KMS-11 (cell line): ENCODE results near the gene CCDC63.

Source experiments
- H2AFZ ChIP-seq: fragments of 200-600 bp; sonication (generic); 2 replicates; pipeline ENCODE4 v1.6.1; 2016; ENCODE audit warnings: antibody characterized with exemption, mixed run types, low read depth
- H3K27ac ChIP-seq: fragments of 200-600 bp; sonication (generic); 2 replicates; pipeline ENCODE4 v1.6.1; 2016; ENCODE audit warnings: mild to moderate bottlenecking, mixed run types
- H3K27me3 ChIP-seq: fragments of 200-600 bp; sonication (generic); 2 replicates; pipeline ENCODE4 v1.6.1; 2017; ENCODE audit warnings: mild to moderate bottlenecking, low read depth, mixed run types, moderate library complexity; ENCODE audit not compliant: insufficient read depth
- H3K36me3 ChIP-seq: fragments of 200-600 bp; sonication (generic); 2 replicates; pipeline ENCODE4 v1.6.1; 2017; ENCODE audit warnings: mild to moderate bottlenecking, mixed run types; ENCODE audit not compliant: insufficient read depth
- H3K4me1 ChIP-seq: fragments of 200-600 bp; sonication (generic); 2 replicates; pipeline ENCODE4 v1.6.1; 2016; ENCODE audit warnings: mild to moderate bottlenecking, low read depth, mixed run types; ENCODE audit not compliant: poor library complexity, severe bottlenecking
- H3K4me2 ChIP-seq: fragments of 200-600 bp; sonication (generic); 2 replicates; pipeline ENCODE4 v1.7.0; 2016; ENCODE audit warnings: mild to moderate bottlenecking, mixed run types
- H3K4me3 ChIP-seq: fragments of 200-600 bp; sonication (generic); IDR thresholded peaks from 2 replicates; pipeline ENCODE4 v1.6.1; 2017; ENCODE audit warnings: low read depth, low read length, mixed read lengths; ENCODE audit not compliant: insufficient read depth
- H3K79me2 ChIP-seq: fragments of 200-600 bp; sonication (generic); 2 replicates; pipeline ENCODE4 v1.6.1; 2016; ENCODE audit warnings: low read depth, mixed run types; ENCODE audit not compliant: insufficient read depth
- H3K9ac ChIP-seq: fragments of 200-600 bp; sonication (generic); 2 replicates; pipeline ENCODE4 v1.6.1; 2016; ENCODE audit warnings: mild to moderate bottlenecking, mixed run types
- H4K20me1 ChIP-seq: fragments of 200-600 bp; sonication (generic); 2 replicates; pipeline ENCODE4 v1.6.1; 2016; ENCODE audit warnings: mild to moderate bottlenecking, mixed run types; ENCODE audit not compliant: insufficient read depth
- CTCF ChIP-seq: fragments of 200-600 bp; sonication (generic); conservative IDR thresholded peaks from 2 replicates; pipeline ENCODE4 v1.6.1; 2017; ENCODE audit warnings: low read depth, mild to moderate bottlenecking, antibody characterized with exemption, low read length, moderate library complexity, mixed read lengths

CCDC63 gene

GRCh38 chr12:110865521-110865920, 18.7 kb downstream of the CCDC63 start:
- TF ChIP-seq CTCF: no peak
- Histone ChIP-seq H2AFZ (no peak overlapping the region), H3K9ac (no peak overlapping the region), H3K27ac (no peak overlapping the region), H3K36me3 (no peaks in the 10 kb centered on the region), H3K27me3 (no peaks in the 10 kb centered on the region), H3K4me2 (no peak overlapping the region), H3K79me2 (no peaks in the 10 kb centered on the region), H3K4me3 (no peak overlapping the region), H4K20me1 (no peaks in the 10 kb centered on the region), H3K4me1 (no peaks in the 10 kb centered on the region)

GRCh38 chr12:110869026-110869425, 22.2 kb downstream of the CCDC63 start:
- no peak for TF ChIP-seq CTCF
- Histone ChIP-seq H3K9ac (no peak overlapping the region), H3K79me2 (no peaks in the 10 kb centered on the region), H2AFZ (no peak overlapping the region), H3K27me3 (no peaks in the 10 kb centered on the region), H3K4me2 (no peak overlapping the region), H3K4me3 (no peak overlapping the region), H3K36me3 (no peaks in the 10 kb centered on the region), H3K27ac (no peak overlapping the region), H4K20me1 (no peaks in the 10 kb centered on the region), H3K4me1 (no peaks in the 10 kb centered on the region)

DNA sequence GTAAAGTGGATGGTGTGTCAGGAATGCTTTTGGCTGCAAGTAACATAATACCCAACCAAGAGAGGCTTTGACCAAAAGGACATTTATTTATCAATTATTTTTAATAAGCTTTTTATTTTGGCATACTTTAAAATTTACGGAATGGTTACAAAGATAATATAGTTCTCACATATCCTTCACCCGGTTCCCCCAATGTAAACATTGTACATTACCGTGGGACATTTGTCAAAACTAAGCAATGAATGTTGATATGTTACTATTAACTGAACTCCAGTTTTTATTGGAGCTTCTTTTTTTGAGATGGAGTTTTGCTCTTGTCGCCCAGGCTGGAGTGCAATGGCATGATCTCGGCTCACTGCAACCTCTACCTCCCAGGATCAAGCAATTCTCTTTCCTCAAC, 23.0 kb downstream of the CCDC63 start:
- Histone ChIP-seq H3K4me2 (no peak overlapping the region), H3K27ac (no peak overlapping the region), H3K79me2 (no peaks in the 10 kb centered on the region), H2AFZ (no peak overlapping the region), H4K20me1 (no peaks in the 10 kb centered on the region), H3K36me3 (no peaks in the 10 kb centered on the region), H3K4me1 (no peaks in the 10 kb centered on the region), H3K9ac (no peak overlapping the region), H3K4me3 (no peak overlapping the region), H3K27me3 (no peaks in the 10 kb centered on the region)
- TF ChIP-seq CTCF: no peak

DNA sequence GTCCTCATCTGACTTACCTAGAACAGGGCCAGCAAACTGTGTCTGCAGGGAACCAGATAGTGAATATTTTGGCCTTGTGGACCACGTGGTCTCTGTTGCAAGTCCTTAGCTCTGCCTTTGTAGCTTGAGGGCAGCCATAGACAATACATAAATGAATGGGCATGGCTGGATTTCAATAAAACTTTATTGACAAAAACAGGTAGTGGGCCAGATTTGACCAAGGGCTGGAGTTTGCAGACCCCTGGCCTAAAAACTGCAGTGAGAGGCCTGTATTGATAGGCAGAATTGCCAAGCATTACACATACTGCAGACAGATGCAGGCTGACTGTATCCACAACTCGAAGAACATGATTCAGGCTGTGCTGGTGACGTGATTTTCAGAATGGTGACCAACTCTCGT, 25.3 kb downstream of the CCDC63 start:
- Histone ChIP-seq H3K4me3 (no peak overlapping the region), H3K4me1 (no peaks in the 10 kb centered on the region), H3K9ac (no peak overlapping the region), H2AFZ (no peak overlapping the region), H3K4me2 (no peak overlapping the region), H4K20me1 (no peaks in the 10 kb centered on the region), H3K27me3 (no peaks in the 10 kb centered on the region), H3K79me2 (no peaks in the 10 kb centered on the region), H3K36me3 (no peaks in the 10 kb centered on the region), H3K27ac (no peak overlapping the region)
- TF ChIP-seq CTCF: no peak

GRCh38 chr12:110874351-110874750, 27.6 kb downstream of the CCDC63 start:
- no peak for TF ChIP-seq CTCF

More at GRCh38 chr12:110874351-110874750, 27.6 kb downstream of the CCDC63 start:
- no peaks in the 10 kb centered on the region for H4K20me1 ChIP-seq
- H3K79me2 ChIP-seq: no peaks in the 10 kb centered on the region
- no peak overlapping the region for H3K4me2 ChIP-seq
- H3K27ac ChIP-seq: no peak overlapping the region
- no peaks in the 10 kb centered on the region for H3K4me1 ChIP-seq
- no peaks in the 10 kb centered on the region for H3K36me3 ChIP-seq
- no peaks in the 10 kb centered on the region for H3K27me3 ChIP-seq
- H3K9ac ChIP-seq: no peak overlapping the region
- no peak overlapping the region for H2AFZ ChIP-seq
- no peak overlapping the region for H3K4me3 ChIP-seq
